Kidney (tissue), 14 donors: ENCODE results near the gene SORBS2. TPM values are rescaled to one million over a fixed set of nuclear protein-coding genes. Genes with fewer than 3 reads are reported as not detected.
A peak's percentile ranks its signal among the peaks of the same experiment; 100 is the strongest.

ENCODE experiments used
- DNase-seq, 5 donors: peaks; one replicate each; pipeline ENCODE4 v3.0.0-alpha.2; 2013 to 2020
- FAIRE-seq: peaks from 2 replicates; lab custom pipeline; 2012; peaks lifted over from hg19 to GRCh38; lab: Jason Lieb, UNC
- H3K27ac ChIP-seq, 2 donors: one replicate each; pipeline ENCODE4 v1.7.0; 2013; ENCODE audit warnings: low read depth in 2 of 2, low read length in 2 of 2, inconsistent platforms in 1 of 2
- H3K27me3 ChIP-seq: one replicate; pipeline ENCODE4 v1.7.1; 2013; ENCODE audit warnings: low read length, inconsistent platforms; ENCODE audit not compliant: control insufficient read depth, insufficient read depth
- H3K36me3 ChIP-seq, 3 donors: one replicate each; pipeline versions ENCODE4 v1.7.0 to v1.7.1; 2013; ENCODE audit warnings: low read length in 3 of 3, control low read depth in 1 of 3, inconsistent platforms in 1 of 3; ENCODE audit not compliant: insufficient read depth in 3 of 3, control insufficient read depth in 2 of 3
- H3K4me1 ChIP-seq, 3 donors: one replicate each; pipeline versions ENCODE4 v1.7.0 to v1.7.1; 2013; ENCODE audit warnings: low read length in 3 of 3, inconsistent platforms in 1 of 3, low read depth in 1 of 3; ENCODE audit not compliant: control insufficient read depth in 2 of 3, insufficient read depth in 2 of 3
- H3K4me3 ChIP-seq, 3 donors: one replicate each; pipeline versions ENCODE4 v1.7.0 to v1.8.1; 2013; ENCODE audit warnings: low read length in 3 of 3, control low read depth in 1 of 3, inconsistent platforms in 1 of 3
- H3K9ac ChIP-seq, 3 donors: one replicate each; pipeline versions ENCODE4 v1.7.0 to v1.7.1; 2013; ENCODE audit warnings: low read length in 3 of 3, control low read depth in 1 of 3, inconsistent platforms in 1 of 3
- H3K9me3 ChIP-seq, 3 donors: one replicate each; pipeline versions ENCODE4 v1.7.0 to v1.7.1; 2013; ENCODE audit warnings: low read length in 3 of 3, control low read depth in 1 of 3, inconsistent platforms in 1 of 3; ENCODE audit not compliant: control insufficient read depth in 2 of 3, insufficient read depth in 1 of 3
- intact Hi-C: fragments of 100-400 bp; cut with DNase I; formaldehyde crosslinking; loops from one replicate; pipeline ENCODE4 v1.11.1; 2022
- polyA plus RNA-seq: library from polyadenylated mRNA; stranded (reverse); fragments of 350-450 nt; fragmentation: Illumina TruSeq; extraction: RNeasy Lipid Tissue Mini Kit (QIAGEN cat#74804); gene quantifications from one replicate; pipeline ENCODE4 v1.2.3, GENCODE V29; 2014; ENCODE audit warnings: low read depth, low replicate concordance; ENCODE audit not compliant: insufficient read depth
- total RNA-seq: library from RNA; stranded (reverse); fragmentation: NEBNext Ultra II Directional; extraction: Animal tissue kit (Norgen Biotek cat#: 25700); gene quantifications from one replicate; pipeline ENCODE4 v1.2.1, GENCODE V29; 2021
- TF ChIP-seq, protein P1 (sequence below): IDR thresholded peaks from 3 replicates; pipeline ENCODE4 v1.5.1; 2012; ENCODE audit warnings: mild to moderate bottlenecking, moderate library complexity, borderline replicate concordance; ENCODE audit not compliant: insufficient read depth; ENCODE audit errors: extremely low read depth
- donor health status: control.
- donor health status: control.
- donor health status: control.
- donor health status: control.
- donor health status: control.
- donor health status: DM: yes; HTN: yes; CAD: no.
- donor health status: Normal renal cell carcinoma (clear cell type).

The SORBS2 gene
- total and polyA plus RNA-seq, 2 donors from 2014 or later = 26.0 to 127 TPM

DNA sequence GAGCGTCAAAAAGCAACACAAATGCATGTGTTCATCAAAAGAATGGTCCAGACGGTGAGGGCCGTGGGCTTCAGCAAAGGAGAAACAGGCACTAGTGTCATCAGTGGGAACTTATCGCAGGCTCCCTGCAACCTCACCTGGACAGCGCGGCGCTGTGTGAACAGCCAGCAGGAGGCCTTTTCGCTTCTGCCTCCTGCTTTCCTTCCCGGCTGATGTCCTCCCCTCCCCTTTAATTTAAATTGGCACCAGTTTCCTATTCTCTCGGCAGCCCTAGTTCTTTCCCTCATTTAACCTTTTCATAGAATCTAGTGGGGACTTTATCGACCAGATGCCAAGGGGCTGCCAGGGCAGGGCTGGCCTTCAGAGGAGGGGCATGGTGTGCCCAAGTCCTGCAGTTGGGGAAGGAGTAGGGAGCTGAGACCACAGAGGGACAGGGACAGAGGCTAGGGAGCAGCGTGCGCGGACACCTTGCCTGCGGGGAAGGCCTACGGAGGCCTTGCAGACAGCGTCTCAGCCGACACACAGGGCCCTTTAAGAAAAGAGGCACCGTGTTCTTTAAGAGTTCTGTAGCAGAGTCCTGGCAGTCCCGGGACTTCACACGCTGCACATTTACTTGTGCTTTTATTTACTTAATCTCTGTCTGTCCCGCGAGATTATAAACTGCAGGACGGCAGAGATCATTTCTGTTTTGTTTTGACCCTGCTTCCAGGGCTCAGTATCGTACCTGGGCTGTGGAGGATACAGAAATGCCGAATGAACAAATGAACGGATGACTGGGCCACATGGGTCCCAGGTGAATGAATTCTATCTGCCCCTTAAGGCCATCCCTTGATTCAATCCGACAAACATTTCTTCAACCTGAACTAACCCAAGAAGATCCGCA, 8.4 kb upstream of the SORBS2 start:
- no peak for DNase-seq
- intact Hi-C loops = no loop called here
- Histone ChIP-seq H3K9ac (peak overlapping the region in 1 of 3 donors; percentile 41), H3K4me1 (no peaks in the 10 kb centered on the region), H3K27me3 (no peaks in the 10 kb centered on the region), H3K9me3 (no peaks in the 10 kb centered on the region), H3K27ac (no peak overlapping the region), H3K4me3 (peak overlapping the region in 2 of 3 donors; percentile 4 to 46), H3K36me3 (no peaks in the 10 kb centered on the region)
- no peak for FAIRE-seq
- TF ChIP-seq, protein P1, sequence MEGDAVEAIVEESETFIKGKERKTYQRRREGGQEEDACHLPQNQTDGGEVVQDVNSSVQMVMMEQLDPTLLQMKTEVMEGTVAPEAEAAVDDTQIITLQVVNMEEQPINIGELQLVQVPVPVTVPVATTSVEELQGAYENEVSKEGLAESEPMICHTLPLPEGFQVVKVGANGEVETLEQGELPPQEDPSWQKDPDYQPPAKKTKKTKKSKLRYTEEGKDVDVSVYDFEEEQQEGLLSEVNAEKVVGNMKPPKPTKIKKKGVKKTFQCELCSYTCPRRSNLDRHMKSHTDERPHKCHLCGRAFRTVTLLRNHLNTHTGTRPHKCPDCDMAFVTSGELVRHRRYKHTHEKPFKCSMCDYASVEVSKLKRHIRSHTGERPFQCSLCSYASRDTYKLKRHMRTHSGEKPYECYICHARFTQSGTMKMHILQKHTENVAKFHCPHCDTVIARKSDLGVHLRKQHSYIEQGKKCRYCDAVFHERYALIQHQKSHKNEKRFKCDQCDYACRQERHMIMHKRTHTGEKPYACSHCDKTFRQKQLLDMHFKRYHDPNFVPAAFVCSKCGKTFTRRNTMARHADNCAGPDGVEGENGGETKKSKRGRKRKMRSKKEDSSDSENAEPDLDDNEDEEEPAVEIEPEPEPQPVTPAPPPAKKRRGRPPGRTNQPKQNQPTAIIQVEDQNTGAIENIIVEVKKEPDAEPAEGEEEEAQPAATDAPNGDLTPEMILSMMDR = no peak

DNA sequence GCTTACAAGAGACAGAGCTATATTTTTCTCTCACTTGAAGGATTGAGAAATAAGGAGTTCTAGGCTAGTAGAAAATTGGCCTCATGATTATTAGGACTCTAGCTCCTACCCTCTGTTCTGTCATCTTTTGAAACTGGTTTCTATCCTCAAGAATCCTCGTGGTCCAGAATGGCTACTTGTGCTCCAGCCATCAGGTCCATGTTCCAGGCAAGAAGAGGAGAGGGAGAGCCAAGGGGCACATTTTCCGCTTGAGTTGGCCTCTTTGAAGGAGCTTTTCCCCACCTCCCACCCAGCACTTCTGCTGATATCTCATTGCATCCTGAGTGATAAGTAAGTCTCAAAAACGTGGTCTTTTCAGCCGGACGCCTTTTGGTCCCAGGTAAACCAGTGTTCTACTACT, 7.2 kb upstream of the SORBS2 start:
- no peaks in the 10 kb centered on the region for H3K27me3 ChIP-seq
- H3K4me3 ChIP-seq = no peak overlapping the region
- H3K4me1 ChIP-seq = no peaks in the 10 kb centered on the region
- no peak for DNase-seq
- H3K27ac ChIP-seq = no peak overlapping the region
- intact Hi-C loops = no loop called here
- H3K9ac ChIP-seq = no peak overlapping the region
- FAIRE-seq = no peak
- H3K9me3 ChIP-seq = no peaks in the 10 kb centered on the region
- TF ChIP-seq, protein P1 = no peak
- no peaks in the 10 kb centered on the region for H3K36me3 ChIP-seq

- no peaks in the 10 kb centered on the region for H3K27me3 ChIP-seq
- TF ChIP-seq, protein P1 = no peak
- no peaks in the 10 kb centered on the region for H3K4me1 ChIP-seq
- no peak for FAIRE-seq
- no peak overlapping the region for H3K4me3 ChIP-seq
- H3K9ac ChIP-seq = no peak overlapping the region
- H3K9me3 ChIP-seq = no peaks in the 10 kb centered on the region
- peak overlapping the region; percentile 77 to 79 for H3K27ac ChIP-seq
- H3K36me3 ChIP-seq = no peaks in the 10 kb centered on the region
- DNase-seq = peak in 1 of 5 donors; percentile 84
- intact Hi-C loops = no loop called here
These were observed 5.4 kb upstream of the SORBS2 start for GRCh38 chr4:185817403-185817818.
